K562 (cell line): ENCODE measurements around the gene PFN3. TPM values are rescaled to one million over a fixed set of nuclear protein-coding genes. Genes with fewer than 3 reads are reported as not detected.

Experiments
- DMBX1 ChIP-seq: fragments of 250-450 bp; sonication (Bioruptor Pico); IDR thresholded peaks from 2 replicates; pipeline ENCODE4 v1.8.0; 2022; ENCODE audit warnings: inconsistent platforms, mild to moderate bottlenecking, moderate library complexity, borderline replicate concordance
- HDAC3 ChIP-seq: fragments of 450-650 bp; IDR thresholded peaks from 2 replicates; pipeline ENCODE4 v1.6.1; 2018; ENCODE audit warnings: borderline replicate concordance, mild to moderate bottlenecking, moderate library complexity; ENCODE audit not compliant: partially characterized antibody
- MAZ ChIP-seq, 2 experiments: fragments of 450-650 bp in 1 of 2; sonication (generic) in 1 of 2; formaldehyde crosslinking; IDR thresholded peaks in 1 of 2; conservative IDR thresholded peaks in 1 of 2; 2 replicates each; pipeline versions ENCODE4 v1.4.0 to v1.5.0; 2020; ENCODE audit warnings: mild to moderate bottlenecking in 1 of 2, missing genetic modification reagents in 1 of 2
- NEUROD1 ChIP-seq: fragments of 150-350 bp; IDR thresholded peaks from 2 replicates; pipeline ENCODE4 v1.6.1; 2014; ENCODE audit warnings: borderline replicate concordance, low read length, low read depth; ENCODE audit not compliant: partially characterized antibody
- ZBTB17 ChIP-seq: fragments of 450-650 bp; formaldehyde crosslinking; IDR thresholded peaks from 2 replicates; pipeline ENCODE4 v1.4.0; 2020; ENCODE audit warnings: mild to moderate bottlenecking
- polyA plus RNA-seq, 8 experiments: library from polyadenylated mRNA; depleted of rRNA in 4 of 8; stranded (reverse) in 5 of 8; unstranded in 3 of 8; fragments of >200 nt; fragmentation: Nextera tagmentation in 2 of 8; fragmentation: Illumina TruSeq in 1 of 8; extraction: Ambion mirVana in 2 of 8; extraction: Trizol in 1 of 8; gene quantifications; 2 replicates each; pipeline versions ENCODE4 v1.2.1 to v1.2.3, GENCODE V29; 2011 to 2014; ENCODE audit warnings: inconsistent platforms in 1 of 8, missing spikeins in 1 of 8
- total RNA-seq, 7 experiments: library from RNA; depleted of rRNA in 6 of 7; stranded (reverse); fragments of >200 nt in 6 of 7; fragmentation: Illumina TruSeq in 2 of 7; extraction: Trizol in 2 of 7; gene quantifications; 2 replicates each; pipeline versions ENCODE4 v1.2.1 to v1.2.3, GENCODE V29; 2011 to 2021; ENCODE audit warnings: low replicate concordance in 1 of 7
- TF ChIP-seq, protein P1 (sequence below): fragments of 450-650 bp; IDR thresholded peaks from 2 replicates; pipeline ENCODE4 v1.6.1; 2016; ENCODE audit warnings: borderline replicate concordance
- TF ChIP-seq, protein P2 (sequence below): sonication (generic); formaldehyde crosslinking; IDR thresholded peaks from 2 replicates; pipeline ENCODE4 v1.8.0; 2022; ENCODE audit warnings: missing genetic modification reagents, mild to moderate bottlenecking, borderline replicate concordance
- TF ChIP-seq, protein P3 (sequence below): sonication (generic); formaldehyde crosslinking; IDR thresholded peaks from 2 replicates; pipeline ENCODE4 v1.8.0; 2022; ENCODE audit warnings: mild to moderate bottlenecking, missing genetic modification reagents
- TF ChIP-seq, protein P4 (sequence below): fragments of 450-650 bp; formaldehyde crosslinking; IDR thresholded peaks from 2 replicates; pipeline ENCODE4 v1.4.0; 2022; ENCODE audit warnings: missing genetic modification characterization
- TF ChIP-seq, protein P5 (sequence below): fragments of 450-650 bp; IDR thresholded peaks from 2 replicates; pipeline ENCODE4 v1.6.1; 2017; ENCODE audit warnings: antibody characterized with exemption, mild to moderate bottlenecking
- TF ChIP-seq, protein P6 (sequence below): fragments of 450-650 bp; IDR thresholded peaks from 2 replicates; pipeline ENCODE4 v1.6.1; 2017; ENCODE audit warnings: antibody characterized with exemption

The PFN3 gene
- total and polyA plus RNA-seq, 9 of the 15 experiments (the other 6 are each of a cell fraction or from before 2014, with no cell fraction given): not detected

DNA sequence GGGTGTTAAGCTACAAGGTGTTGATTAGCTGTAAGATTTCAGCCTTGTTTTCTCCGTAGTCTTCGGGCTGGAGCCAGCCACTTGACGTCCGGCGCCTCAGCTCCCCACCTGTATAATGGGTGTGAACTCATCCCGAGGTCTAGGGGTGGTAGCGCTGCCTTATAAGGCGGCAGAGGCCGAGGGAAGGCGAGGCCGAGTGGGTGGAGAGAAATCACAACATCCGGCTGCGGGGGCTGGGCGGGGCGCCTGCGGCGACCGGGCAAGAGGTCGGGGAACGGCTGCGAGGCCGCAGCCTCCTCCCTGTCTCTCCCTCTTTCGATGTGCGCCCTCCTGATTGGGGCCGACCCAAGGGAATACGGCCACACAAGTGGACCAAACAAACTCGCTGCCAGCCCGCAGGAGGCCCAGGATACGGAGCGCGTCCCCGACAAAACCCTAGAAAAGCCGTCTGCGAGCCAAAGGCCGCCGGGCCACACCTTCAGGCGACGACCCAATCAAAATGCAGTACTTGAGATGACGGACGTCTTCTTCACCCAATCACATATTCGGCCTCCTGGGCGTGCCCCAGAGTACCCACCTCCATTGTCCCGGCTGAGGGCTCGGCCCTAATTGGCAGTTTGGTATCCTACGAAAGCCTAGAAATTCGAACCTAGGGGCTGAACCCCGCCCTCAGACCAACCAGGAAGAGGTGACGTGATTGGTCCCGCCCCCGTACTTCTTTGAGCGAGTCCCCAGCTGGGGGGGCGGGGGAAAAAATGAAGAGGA, 25.5 kb upstream of the PFN3 start (continued):
- TF ChIP-seq NEUROD1 (peak; percentile 54), MAZ (CRISPR knock-in tag; conservative IDR thresholded peaks at IDR 0.05 in 1 of 2, IDR thresholded peaks at IDR 0.05 in 1 of 2) (peak; percentile 68 to 73; a peak in 3 of 4 replicates), HDAC3 (no peak), ZBTB17 (CRISPR knock-in tag) (no peak), DMBX1 (CRISPR knock-in tag) (no peak)
- TF ChIP-seq, protein P1, sequence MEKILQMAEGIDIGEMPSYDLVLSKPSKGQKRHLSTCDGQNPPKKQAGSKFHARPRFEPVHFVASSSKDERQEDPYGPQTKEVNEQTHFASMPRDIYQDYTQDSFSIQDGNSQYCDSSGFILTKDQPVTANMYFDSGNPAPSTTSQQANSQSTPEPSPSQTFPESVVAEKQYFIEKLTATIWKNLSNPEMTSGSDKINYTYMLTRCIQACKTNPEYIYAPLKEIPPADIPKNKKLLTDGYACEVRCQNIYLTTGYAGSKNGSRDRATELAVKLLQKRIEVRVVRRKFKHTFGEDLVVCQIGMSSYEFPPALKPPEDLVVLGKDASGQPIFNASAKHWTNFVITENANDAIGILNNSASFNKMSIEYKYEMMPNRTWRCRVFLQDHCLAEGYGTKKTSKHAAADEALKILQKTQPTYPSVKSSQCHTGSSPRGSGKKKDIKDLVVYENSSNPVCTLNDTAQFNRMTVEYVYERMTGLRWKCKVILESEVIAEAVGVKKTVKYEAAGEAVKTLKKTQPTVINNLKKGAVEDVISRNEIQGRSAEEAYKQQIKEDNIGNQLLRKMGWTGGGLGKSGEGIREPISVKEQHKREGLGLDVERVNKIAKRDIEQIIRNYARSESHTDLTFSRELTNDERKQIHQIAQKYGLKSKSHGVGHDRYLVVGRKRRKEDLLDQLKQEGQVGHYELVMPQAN: no peak
- TF ChIP-seq, protein P2, sequence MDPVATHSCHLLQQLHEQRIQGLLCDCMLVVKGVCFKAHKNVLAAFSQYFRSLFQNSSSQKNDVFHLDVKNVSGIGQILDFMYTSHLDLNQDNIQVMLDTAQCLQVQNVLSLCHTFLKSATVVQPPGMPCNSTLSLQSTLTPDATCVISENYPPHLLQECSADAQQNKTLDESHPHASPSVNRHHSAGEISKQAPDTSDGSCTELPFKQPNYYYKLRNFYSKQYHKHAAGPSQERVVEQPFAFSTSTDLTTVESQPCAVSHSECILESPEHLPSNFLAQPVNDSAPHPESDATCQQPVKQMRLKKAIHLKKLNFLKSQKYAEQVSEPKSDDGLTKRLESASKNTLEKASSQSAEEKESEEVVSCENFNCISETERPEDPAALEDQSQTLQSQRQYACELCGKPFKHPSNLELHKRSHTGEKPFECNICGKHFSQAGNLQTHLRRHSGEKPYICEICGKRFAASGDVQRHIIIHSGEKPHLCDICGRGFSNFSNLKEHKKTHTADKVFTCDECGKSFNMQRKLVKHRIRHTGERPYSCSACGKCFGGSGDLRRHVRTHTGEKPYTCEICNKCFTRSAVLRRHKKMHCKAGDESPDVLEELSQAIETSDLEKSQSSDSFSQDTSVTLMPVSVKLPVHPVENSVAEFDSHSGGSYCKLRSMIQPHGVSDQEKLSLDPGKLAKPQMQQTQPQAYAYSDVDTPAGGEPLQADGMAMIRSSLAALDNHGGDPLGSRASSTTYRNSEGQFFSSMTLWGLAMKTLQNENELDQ (CRISPR knock-in tag): 0 out of 2 replicates have a peak, but pooled peaks have one; percentile 72
- TF ChIP-seq, protein P3, sequence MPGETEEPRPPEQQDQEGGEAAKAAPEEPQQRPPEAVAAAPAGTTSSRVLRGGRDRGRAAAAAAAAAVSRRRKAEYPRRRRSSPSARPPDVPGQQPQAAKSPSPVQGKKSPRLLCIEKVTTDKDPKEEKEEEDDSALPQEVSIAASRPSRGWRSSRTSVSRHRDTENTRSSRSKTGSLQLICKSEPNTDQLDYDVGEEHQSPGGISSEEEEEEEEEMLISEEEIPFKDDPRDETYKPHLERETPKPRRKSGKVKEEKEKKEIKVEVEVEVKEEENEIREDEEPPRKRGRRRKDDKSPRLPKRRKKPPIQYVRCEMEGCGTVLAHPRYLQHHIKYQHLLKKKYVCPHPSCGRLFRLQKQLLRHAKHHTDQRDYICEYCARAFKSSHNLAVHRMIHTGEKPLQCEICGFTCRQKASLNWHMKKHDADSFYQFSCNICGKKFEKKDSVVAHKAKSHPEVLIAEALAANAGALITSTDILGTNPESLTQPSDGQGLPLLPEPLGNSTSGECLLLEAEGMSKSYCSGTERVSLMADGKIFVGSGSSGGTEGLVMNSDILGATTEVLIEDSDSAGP (CRISPR knock-in tag): peak; percentile 74; the same call in 1 of the 2 replicates
- TF ChIP-seq, protein P4, sequence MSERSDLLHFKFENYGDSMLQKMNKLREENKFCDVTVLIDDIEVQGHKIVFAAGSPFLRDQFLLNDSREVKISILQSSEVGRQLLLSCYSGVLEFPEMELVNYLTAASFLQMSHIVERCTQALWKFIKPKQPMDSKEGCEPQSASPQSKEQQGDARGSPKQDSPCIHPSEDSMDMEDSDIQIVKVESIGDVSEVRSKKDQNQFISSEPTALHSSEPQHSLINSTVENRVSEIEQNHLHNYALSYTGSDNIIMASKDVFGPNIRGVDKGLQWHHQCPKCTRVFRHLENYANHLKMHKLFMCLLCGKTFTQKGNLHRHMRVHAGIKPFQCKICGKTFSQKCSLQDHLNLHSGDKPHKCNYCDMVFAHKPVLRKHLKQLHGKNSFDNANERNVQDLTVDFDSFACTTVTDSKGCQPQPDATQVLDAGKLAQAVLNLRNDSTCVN (CRISPR knock-in tag): no peak
- TF ChIP-seq, protein P5, sequence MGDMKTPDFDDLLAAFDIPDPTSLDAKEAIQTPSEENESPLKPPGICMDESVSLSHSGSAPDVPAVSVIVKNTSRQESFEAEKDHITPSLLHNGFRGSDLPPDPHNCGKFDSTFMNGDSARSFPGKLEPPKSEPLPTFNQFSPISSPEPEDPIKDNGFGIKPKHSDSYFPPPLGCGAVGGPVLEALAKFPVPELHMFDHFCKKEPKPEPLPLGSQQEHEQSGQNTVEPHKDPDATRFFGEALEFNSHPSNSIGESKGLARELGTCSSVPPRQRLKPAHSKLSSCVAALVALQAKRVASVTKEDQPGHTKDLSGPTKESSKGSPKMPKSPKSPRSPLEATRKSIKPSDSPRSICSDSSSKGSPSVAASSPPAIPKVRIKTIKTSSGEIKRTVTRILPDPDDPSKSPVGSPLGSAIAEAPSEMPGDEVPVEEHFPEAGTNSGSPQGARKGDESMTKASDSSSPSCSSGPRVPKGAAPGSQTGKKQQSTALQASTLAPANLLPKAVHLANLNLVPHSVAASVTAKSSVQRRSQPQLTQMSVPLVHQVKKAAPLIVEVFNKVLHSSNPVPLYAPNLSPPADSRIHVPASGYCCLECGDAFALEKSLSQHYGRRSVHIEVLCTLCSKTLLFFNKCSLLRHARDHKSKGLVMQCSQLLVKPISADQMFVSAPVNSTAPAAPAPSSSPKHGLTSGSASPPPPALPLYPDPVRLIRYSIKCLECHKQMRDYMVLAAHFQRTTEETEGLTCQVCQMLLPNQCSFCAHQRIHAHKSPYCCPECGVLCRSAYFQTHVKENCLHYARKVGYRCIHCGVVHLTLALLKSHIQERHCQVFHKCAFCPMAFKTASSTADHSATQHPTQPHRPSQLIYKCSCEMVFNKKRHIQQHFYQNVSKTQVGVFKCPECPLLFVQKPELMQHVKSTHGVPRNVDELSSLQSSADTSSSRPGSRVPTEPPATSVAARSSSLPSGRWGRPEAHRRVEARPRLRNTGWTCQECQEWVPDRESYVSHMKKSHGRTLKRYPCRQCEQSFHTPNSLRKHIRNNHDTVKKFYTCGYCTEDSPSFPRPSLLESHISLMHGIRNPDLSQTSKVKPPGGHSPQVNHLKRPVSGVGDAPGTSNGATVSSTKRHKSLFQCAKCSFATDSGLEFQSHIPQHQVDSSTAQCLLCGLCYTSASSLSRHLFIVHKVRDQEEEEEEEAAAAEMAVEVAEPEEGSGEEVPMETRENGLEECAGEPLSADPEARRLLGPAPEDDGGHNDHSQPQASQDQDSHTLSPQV: peak; percentile 81
- TF ChIP-seq, protein P6, sequence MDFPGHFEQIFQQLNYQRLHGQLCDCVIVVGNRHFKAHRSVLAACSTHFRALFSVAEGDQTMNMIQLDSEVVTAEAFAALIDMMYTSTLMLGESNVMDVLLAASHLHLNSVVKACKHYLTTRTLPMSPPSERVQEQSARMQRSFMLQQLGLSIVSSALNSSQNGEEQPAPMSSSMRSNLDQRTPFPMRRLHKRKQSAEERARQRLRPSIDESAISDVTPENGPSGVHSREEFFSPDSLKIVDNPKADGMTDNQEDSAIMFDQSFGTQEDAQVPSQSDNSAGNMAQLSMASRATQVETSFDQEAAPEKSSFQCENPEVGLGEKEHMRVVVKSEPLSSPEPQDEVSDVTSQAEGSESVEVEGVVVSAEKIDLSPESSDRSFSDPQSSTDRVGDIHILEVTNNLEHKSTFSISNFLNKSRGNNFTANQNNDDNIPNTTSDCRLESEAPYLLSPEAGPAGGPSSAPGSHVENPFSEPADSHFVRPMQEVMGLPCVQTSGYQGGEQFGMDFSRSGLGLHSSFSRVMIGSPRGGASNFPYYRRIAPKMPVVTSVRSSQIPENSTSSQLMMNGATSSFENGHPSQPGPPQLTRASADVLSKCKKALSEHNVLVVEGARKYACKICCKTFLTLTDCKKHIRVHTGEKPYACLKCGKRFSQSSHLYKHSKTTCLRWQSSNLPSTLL: no peak
